Brain microvascular endothelial cell (primary cell): ENCODE results near the gene GLRA1.

Source experiments
- DNase-seq: peaks from one replicate; pipeline ENCODE4 v3.0.0-alpha.2; 2020
- H3K27ac ChIP-seq: fragments of 250-450 bp; sonication (Bioruptor Pico); 2 replicates; pipeline ENCODE4 v1.5.1; 2020; ENCODE audit warnings: mild to moderate bottlenecking, moderate library complexity
- H3K27me3 ChIP-seq: fragments of 250-450 bp; sonication (Bioruptor Pico); replicated peaks from 2 replicates; pipeline ENCODE4 v1.5.1; 2020; ENCODE audit warnings: mild to moderate bottlenecking
- H3K36me3 ChIP-seq: fragments of 250-450 bp; sonication (Bioruptor Pico); replicated peaks from 2 replicates; pipeline ENCODE4 v1.5.1; 2020; ENCODE audit warnings: mild to moderate bottlenecking
- H3K4me3 ChIP-seq: 2 replicates; pipeline ENCODE4 v1.5.1; 2011; ENCODE audit warnings: low read depth, mild to moderate bottlenecking, control low read depth, low read length, moderate library complexity
- CTCF ChIP-seq: IDR thresholded peaks from 2 replicates; pipeline ENCODE4 v1.5.1; 2011; ENCODE audit warnings: low read depth, mild to moderate bottlenecking, moderate library complexity, low read length, control low read depth, inconsistent platforms; ENCODE audit errors: missing control alignments
- in situ Hi-C: cut with HindIII; loops from 2 replicates; pipeline ENCODE4 v1.10.0; 2017; ENCODE audit warnings: low sequenced_read_pairs, low pct_ligation_motif_present

Gene GLRA1

GRCh38 chr5:151805414-151806223, 119.0 kb downstream of the GLRA1 start:
- H3K4me3 ChIP-seq, result no peak overlapping the region
- in situ Hi-C loops, result no loop called here
- no peak for DNase-seq
- H3K27me3 ChIP-seq, result no peaks in the 10 kb centered on the region
- H3K36me3 ChIP-seq, result peaks cover 41% of the 10 kb centered on the region
- peak overlapping the region; percentile 41 for H3K27ac ChIP-seq
- TF ChIP-seq CTCF, result no peak

GRCh38 chr5:151800532-151800931, 124.1 kb downstream of the GLRA1 start:
- TF ChIP-seq CTCF, result no peak
- DNase-seq, result no peak
- no peaks in the 10 kb centered on the region for H3K27me3 ChIP-seq
- in situ Hi-C loops, result no loop called here
- H3K36me3 ChIP-seq, result peaks cover 45% of the 10 kb centered on the region
- no peak overlapping the region for H3K4me3 ChIP-seq
- H3K27ac ChIP-seq, result no peak overlapping the region

GRCh38 chr5:151799407-151799806, 125.2 kb downstream of the GLRA1 start:
- Histone ChIP-seq H3K36me3 (peaks cover 53% of the 10 kb centered on the region), H3K4me3 (no peak overlapping the region), H3K27ac (no peak overlapping the region), H3K27me3 (no peaks in the 10 kb centered on the region)
- peak; percentile 74 for DNase-seq
- in situ Hi-C loops, result no loop called here
- TF ChIP-seq CTCF, result no peak

- no peak for TF ChIP-seq CTCF
- H3K27ac ChIP-seq, result no peak overlapping the region
- H3K36me3 ChIP-seq, result peaks cover 52% of the 10 kb centered on the region
- no peaks in the 10 kb centered on the region for H3K27me3 ChIP-seq
- no peak for DNase-seq
- no peak overlapping the region for H3K4me3 ChIP-seq
- in situ Hi-C loops, result no loop called here
Observed at GRCh38 chr5:151798674-151799073, 126.0 kb downstream of the GLRA1 start.

GRCh38 chr5:151795426-151795825, 129.2 kb downstream of the GLRA1 start:
- H3K4me3 ChIP-seq, result no peak overlapping the region
- H3K36me3 ChIP-seq, result peaks cover 63% of the 10 kb centered on the region
- no peak for TF ChIP-seq CTCF
- no peaks in the 10 kb centered on the region for H3K27me3 ChIP-seq
- in situ Hi-C loops, result no loop called here
- no peak overlapping the region for H3K27ac ChIP-seq
- DNase-seq, result no peak

GRCh38 chr5:151793358-151793757, 131.3 kb downstream of the GLRA1 start:
- in situ Hi-C loops, result no loop called here
- TF ChIP-seq CTCF, result no peak

More at GRCh38 chr5:151793358-151793757, 131.3 kb downstream of the GLRA1 start:
- Histone ChIP-seq H3K27ac (no peak overlapping the region), H3K27me3 (no peaks in the 10 kb centered on the region), H3K4me3 (no peak overlapping the region), H3K36me3 (peaks cover 73% of the 10 kb centered on the region)
- no peak for DNase-seq
